Measurements from ENCODE around the gene PCGF5. TPM values are rescaled to one million over a fixed set of nuclear protein-coding genes. Genes with fewer than 3 reads are reported as not detected.

Gene PCGF5
- total RNA-seq, 1 donor from 2014 or later = 31.2 TPM

DNA sequence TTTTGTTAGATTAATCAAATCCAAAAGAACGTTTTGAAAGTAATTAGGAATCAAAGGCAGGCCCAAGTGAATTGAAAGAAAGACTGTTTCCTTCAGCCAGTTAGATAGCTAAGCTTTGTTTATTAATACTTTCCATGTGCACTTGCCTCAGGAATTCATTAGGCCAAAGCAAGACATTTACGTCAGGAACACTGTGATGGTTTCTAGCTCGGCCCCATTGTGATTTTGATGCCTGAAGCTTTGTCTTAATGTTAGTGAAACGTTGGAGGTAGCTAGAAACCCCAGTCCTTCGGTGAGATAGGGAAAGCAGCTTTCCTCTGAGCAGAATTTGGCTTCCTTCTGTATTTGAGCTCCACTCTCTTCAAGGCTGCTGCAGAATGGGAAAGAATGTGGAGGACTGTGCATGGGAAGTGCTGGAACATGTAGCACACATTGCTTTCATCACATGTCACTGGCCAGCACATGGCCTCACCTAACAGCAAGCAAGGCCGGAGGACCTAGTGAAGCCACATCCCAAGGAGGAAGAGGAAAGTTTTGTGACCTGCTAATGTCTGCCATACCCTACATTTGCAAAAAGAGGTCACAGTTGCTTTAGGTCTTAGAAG, 64.1 kb downstream of the PCGF5 start:
- Mint-ChIP-seq H3K4me1 (ENCODE audit: unreplicated experiment) (no peaks in the 10 kb centered on the region), H3K27me3 (ENCODE audit: unreplicated experiment) (no peaks in the 10 kb centered on the region), H3K4me3 (ENCODE audit: unreplicated experiment) (no peak overlapping the region), H3K36me3 (ENCODE audit: unreplicated experiment) (no peaks in the 10 kb centered on the region), H3K9me3 (ENCODE audit: unreplicated experiment) (no peaks in the 10 kb centered on the region), H3K27ac (ENCODE audit: unreplicated experiment) (no peak overlapping the region)
- no peak for DNase-seq (ENCODE audit: extremely low spot score, unreplicated experiment)
- TF ChIP-seq, protein P1, sequence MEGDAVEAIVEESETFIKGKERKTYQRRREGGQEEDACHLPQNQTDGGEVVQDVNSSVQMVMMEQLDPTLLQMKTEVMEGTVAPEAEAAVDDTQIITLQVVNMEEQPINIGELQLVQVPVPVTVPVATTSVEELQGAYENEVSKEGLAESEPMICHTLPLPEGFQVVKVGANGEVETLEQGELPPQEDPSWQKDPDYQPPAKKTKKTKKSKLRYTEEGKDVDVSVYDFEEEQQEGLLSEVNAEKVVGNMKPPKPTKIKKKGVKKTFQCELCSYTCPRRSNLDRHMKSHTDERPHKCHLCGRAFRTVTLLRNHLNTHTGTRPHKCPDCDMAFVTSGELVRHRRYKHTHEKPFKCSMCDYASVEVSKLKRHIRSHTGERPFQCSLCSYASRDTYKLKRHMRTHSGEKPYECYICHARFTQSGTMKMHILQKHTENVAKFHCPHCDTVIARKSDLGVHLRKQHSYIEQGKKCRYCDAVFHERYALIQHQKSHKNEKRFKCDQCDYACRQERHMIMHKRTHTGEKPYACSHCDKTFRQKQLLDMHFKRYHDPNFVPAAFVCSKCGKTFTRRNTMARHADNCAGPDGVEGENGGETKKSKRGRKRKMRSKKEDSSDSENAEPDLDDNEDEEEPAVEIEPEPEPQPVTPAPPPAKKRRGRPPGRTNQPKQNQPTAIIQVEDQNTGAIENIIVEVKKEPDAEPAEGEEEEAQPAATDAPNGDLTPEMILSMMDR (IDR thresholded peaks at IDR 0.05) = no peak

DNA sequence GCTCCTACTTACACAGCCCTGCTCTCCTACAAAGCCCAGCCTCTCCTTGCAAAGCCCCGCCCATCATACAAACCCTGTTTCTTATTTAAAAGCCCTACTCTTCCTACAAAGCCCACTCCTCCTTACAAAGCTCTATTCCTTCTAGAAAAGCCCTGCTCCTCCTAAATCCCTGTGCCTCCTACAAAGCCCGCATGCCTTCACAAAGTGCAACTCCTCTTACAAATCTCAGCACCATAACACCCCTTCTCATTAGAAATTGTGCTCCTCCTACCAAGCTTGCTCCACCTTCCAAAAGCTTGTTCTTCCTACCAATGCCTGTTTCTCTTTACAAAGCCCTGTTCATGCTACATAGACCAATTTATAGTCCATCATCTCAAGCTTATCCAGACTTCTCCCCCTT, 66.1 kb downstream of the PCGF5 start:
- TF ChIP-seq, protein P1 (IDR thresholded peaks at IDR 0.05) = no peak
- no peaks in the 10 kb centered on the region for H3K27me3 Mint-ChIP-seq (ENCODE audit: unreplicated experiment)
- no peak overlapping the region for H3K27ac Mint-ChIP-seq (ENCODE audit: unreplicated experiment)
- DNase-seq (ENCODE audit: extremely low spot score, unreplicated experiment) = no peak
- no peaks in the 10 kb centered on the region for H3K36me3 Mint-ChIP-seq (ENCODE audit: unreplicated experiment)
- no peaks in the 10 kb centered on the region for H3K9me3 Mint-ChIP-seq (ENCODE audit: unreplicated experiment)
- H3K4me1 Mint-ChIP-seq (ENCODE audit: unreplicated experiment) = no peaks in the 10 kb centered on the region
- no peak overlapping the region for H3K4me3 Mint-ChIP-seq (ENCODE audit: unreplicated experiment)

DNA sequence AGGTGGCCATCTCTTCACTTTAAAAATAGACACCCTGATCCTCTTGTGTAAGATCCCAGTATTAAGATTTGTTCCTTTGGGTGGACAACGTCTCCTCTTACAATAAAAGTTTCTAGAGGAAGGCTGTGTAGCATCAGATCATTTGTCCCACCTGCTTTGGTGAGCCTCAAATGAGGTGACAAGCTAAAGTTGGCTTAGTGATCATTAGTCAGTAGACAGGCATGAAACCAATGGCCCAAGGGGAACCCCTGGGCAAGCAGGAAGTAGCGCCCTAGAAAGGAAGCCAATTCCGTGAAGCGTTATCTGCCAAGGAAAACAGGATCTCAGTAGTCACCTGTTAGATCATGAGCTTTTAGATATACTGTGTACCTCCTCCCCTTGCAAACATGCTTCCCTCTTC, 66.8 kb downstream of the PCGF5 start:
- TF ChIP-seq, protein P1 (IDR thresholded peaks at IDR 0.05) = no peak
- Mint-ChIP-seq H3K9me3 (ENCODE audit: unreplicated experiment) (no peaks in the 10 kb centered on the region), H3K4me3 (ENCODE audit: unreplicated experiment) (no peak overlapping the region), H3K4me1 (ENCODE audit: unreplicated experiment) (no peaks in the 10 kb centered on the region), H3K36me3 (ENCODE audit: unreplicated experiment) (no peaks in the 10 kb centered on the region), H3K27ac (ENCODE audit: unreplicated experiment) (no peak overlapping the region), H3K27me3 (ENCODE audit: unreplicated experiment) (no peaks in the 10 kb centered on the region)
- no peak for DNase-seq (ENCODE audit: extremely low spot score, unreplicated experiment)

DNA sequence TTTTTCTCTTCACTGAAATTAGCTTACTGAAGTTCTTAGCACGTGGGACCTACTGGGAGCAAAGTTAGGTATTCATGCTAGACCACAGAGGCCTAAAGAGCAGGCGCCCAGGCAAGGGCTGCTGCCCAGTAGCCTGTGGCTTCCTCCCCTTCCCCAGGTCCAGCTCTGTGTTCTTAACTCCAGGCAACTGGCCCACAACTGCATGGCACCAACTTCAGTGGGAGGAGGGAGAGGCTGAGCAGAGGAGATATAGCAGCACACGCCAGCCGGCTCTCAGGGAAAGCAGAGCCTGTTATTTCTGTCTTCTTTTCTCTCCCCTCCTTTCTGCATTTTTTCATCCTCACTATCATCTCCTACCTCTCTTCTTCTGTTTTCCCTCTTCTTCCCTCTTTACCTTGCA, 67.4 kb downstream of the PCGF5 start:
- H3K27ac Mint-ChIP-seq (ENCODE audit: unreplicated experiment) = no peak overlapping the region
- no peaks in the 10 kb centered on the region for H3K27me3 Mint-ChIP-seq (ENCODE audit: unreplicated experiment)
- no peaks in the 10 kb centered on the region for H3K36me3 Mint-ChIP-seq (ENCODE audit: unreplicated experiment)
- no peaks in the 10 kb centered on the region for H3K4me1 Mint-ChIP-seq (ENCODE audit: unreplicated experiment)
- no peaks in the 10 kb centered on the region for H3K9me3 Mint-ChIP-seq (ENCODE audit: unreplicated experiment)
- TF ChIP-seq, protein P1 (IDR thresholded peaks at IDR 0.05) = no peak
- no peak overlapping the region for H3K4me3 Mint-ChIP-seq (ENCODE audit: unreplicated experiment)
- no peak for DNase-seq (ENCODE audit: extremely low spot score, unreplicated experiment)

DNA sequence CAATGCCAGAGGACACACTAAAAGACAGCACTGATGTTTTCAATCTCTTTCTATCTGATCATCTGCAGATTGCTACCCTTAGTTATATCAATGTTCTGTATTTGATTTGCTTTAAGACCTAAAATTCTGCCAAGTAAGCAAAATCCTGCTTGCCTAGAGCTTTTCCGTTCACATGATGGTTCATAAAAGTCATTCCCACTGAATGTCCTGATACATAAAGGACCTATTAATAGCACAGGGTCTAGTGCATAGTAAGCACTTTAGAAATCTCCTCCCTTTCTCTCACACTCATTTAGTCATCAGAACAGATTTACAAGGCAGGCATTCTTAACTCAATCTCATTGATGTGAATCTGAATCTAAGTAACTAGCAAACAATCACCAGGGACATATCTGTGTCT, 68.8 kb downstream of the PCGF5 start:
- no peak overlapping the region for H3K27ac Mint-ChIP-seq (ENCODE audit: unreplicated experiment)
- TF ChIP-seq, protein P1 (IDR thresholded peaks at IDR 0.05) = no peak
- H3K4me1 Mint-ChIP-seq (ENCODE audit: unreplicated experiment) = no peaks in the 10 kb centered on the region
- no peaks in the 10 kb centered on the region for H3K36me3 Mint-ChIP-seq (ENCODE audit: unreplicated experiment)
- H3K27me3 Mint-ChIP-seq (ENCODE audit: unreplicated experiment) = no peaks in the 10 kb centered on the region
- H3K9me3 Mint-ChIP-seq (ENCODE audit: unreplicated experiment) = no peaks in the 10 kb centered on the region
- no peak for DNase-seq (ENCODE audit: extremely low spot score, unreplicated experiment)
- H3K4me3 Mint-ChIP-seq (ENCODE audit: unreplicated experiment) = no peak overlapping the region
